Measurements from ENCODE around the gene HPN.
"Not testable (repeated sequence)": the region's sequence is repeated elsewhere in the genome, so short reads cannot be mapped to it uniquely, and the experiment has no call there.

HPN gene

DNA sequence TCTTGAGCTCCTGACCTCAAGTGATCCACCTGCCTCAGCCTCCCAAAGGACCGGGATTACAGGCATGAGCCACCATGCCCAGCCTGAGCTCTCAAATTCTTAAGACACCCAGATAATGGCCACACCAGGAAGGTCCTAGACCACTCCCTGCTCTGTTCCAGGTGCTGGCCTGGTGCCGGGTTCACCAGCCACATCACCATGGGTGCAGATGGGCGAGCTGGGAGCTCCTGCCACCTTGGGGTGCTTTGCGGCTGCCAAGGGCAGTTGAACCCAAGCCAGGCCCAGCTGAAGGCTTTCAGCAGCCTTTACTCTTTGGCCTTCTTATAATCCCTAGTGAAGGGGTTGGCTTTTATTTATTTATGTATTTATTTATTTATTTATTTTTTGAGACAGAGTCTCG lies 4.9 kb downstream of the HPN start:
- TF ChIP-seq EZH2phosphoT487 (IDR thresholded peaks at IDR 0.05; ENCODE audit: borderline replicate concordance, low read length) = no peak
- TF ChIP-seq, protein P1, sequence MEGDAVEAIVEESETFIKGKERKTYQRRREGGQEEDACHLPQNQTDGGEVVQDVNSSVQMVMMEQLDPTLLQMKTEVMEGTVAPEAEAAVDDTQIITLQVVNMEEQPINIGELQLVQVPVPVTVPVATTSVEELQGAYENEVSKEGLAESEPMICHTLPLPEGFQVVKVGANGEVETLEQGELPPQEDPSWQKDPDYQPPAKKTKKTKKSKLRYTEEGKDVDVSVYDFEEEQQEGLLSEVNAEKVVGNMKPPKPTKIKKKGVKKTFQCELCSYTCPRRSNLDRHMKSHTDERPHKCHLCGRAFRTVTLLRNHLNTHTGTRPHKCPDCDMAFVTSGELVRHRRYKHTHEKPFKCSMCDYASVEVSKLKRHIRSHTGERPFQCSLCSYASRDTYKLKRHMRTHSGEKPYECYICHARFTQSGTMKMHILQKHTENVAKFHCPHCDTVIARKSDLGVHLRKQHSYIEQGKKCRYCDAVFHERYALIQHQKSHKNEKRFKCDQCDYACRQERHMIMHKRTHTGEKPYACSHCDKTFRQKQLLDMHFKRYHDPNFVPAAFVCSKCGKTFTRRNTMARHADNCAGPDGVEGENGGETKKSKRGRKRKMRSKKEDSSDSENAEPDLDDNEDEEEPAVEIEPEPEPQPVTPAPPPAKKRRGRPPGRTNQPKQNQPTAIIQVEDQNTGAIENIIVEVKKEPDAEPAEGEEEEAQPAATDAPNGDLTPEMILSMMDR (IDR thresholded peaks at IDR 0.05; ENCODE audit: low read depth, low read length, poor library complexity, severe bottlenecking) = no peak
- H4K20me1 ChIP-seq (ENCODE audit: control insufficient read depth, insufficient read depth, low read depth, low read length) = no peaks in the 10 kb centered on the region
- no peaks in the 10 kb centered on the region for H3K79me2 ChIP-seq (ENCODE audit: control insufficient read depth, low read length)
- no peak overlapping the region for H3K4me2 ChIP-seq (ENCODE audit: low read length)
- H3K27ac ChIP-seq (ENCODE audit: low read depth, low read length) = no peak overlapping the region
- no peaks in the 10 kb centered on the region for H3K9me2 ChIP-seq (replicated peaks; ENCODE audit: control insufficient read depth, low read length)
- H3K4me3 ChIP-seq (ENCODE audit: low read length) = no peak overlapping the region
- H3K4me1 ChIP-seq (ENCODE audit: control insufficient read depth, low read length) = peaks cover 8% of the 10 kb centered on the region
- peaks cover 11% of the 10 kb centered on the region for H3K27me3 ChIP-seq (ENCODE audit: control insufficient read depth, low read length)
- no peaks in the 10 kb centered on the region for H3K36me3 ChIP-seq (ENCODE audit: control insufficient read depth, low read length)
- no peaks in the 10 kb centered on the region for H3F3A ChIP-seq (ENCODE audit: control insufficient read depth, insufficient read depth)
- no peaks in the 10 kb centered on the region for H3K9me3 ChIP-seq (ENCODE audit: control insufficient read depth, insufficient read depth, low read length)

DNA sequence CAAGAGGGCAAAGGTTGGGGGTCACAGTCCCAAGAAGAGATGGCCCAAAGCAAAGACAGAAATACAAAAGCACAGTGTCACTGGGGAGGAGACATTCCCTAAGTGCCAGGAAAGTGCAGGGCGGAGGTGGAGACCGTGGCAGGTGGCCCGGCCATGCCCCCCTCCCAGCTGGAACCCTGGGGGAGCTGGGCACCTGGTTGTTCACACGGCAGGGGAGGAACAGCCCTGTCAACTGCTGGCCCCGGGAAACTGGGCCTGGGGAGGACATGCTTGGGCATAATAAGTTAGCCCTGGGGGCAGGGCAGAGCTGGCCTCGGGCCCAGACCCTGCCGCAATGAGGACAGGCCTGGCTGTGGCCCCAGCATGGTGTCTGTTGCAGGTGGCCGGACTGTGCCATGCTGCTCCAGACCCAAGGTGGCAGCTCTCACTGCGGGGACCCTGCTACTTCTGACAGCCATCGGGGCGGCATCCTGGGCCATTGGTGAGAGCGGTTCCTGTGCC lies 7.4 kb downstream of the HPN start:
- no peak overlapping the region for H3K27ac ChIP-seq (ENCODE audit: low read depth, low read length)
- no peak overlapping the region for H3K4me3 ChIP-seq (ENCODE audit: low read length)
- no peaks in the 10 kb centered on the region for H3K36me3 ChIP-seq (ENCODE audit: control insufficient read depth, low read length)
- H3K4me1 ChIP-seq (ENCODE audit: control insufficient read depth, low read length) = peaks cover 8% of the 10 kb centered on the region
- no peak for TF ChIP-seq EZH2phosphoT487 (IDR thresholded peaks at IDR 0.05; ENCODE audit: borderline replicate concordance, low read length)
- TF ChIP-seq, protein P1 (IDR thresholded peaks at IDR 0.05; ENCODE audit: low read depth, low read length, poor library complexity, severe bottlenecking) = no peak
- H3K4me2 ChIP-seq (ENCODE audit: low read length) = no peak overlapping the region
- H3K9me3 ChIP-seq (ENCODE audit: control insufficient read depth, insufficient read depth, low read length) = no peaks in the 10 kb centered on the region
- H4K20me1 ChIP-seq (ENCODE audit: control insufficient read depth, insufficient read depth, low read depth, low read length) = no peaks in the 10 kb centered on the region
- H3K27me3 ChIP-seq (ENCODE audit: control insufficient read depth, low read length) = 0 out of 2 replicates have a peak, but pooled peaks cover 2% of the 10 kb centered on the region
- H3F3A ChIP-seq (ENCODE audit: control insufficient read depth, insufficient read depth) = no peaks in the 10 kb centered on the region
- H3K79me2 ChIP-seq (ENCODE audit: control insufficient read depth, low read length) = no peaks in the 10 kb centered on the region
- no peaks in the 10 kb centered on the region for H3K9me2 ChIP-seq (replicated peaks; ENCODE audit: control insufficient read depth, low read length)

DNA sequence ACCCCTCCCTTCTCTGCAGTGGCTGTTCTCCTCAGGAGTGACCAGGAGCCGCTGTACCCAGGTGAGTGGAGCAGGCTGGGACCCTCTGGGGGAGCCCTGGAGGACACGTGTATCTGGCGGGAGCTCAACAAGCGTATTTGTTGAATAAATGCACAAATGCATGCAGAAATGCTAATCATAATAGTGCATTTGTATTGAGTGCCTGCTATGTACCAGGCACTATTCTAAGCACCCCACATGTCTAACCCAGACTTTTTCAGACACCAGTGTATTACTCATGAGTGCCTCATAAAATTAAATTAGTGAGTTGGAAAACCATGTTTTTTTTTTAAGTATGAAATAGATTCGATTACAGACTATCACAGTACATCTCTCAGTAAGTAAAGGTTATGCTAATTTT lies 7.9 kb downstream of the HPN start:
- Histone ChIP-seq H3K27ac (ENCODE audit: low read depth, low read length) (no peak overlapping the region), H3K79me2 (ENCODE audit: control insufficient read depth, low read length) (no peaks in the 10 kb centered on the region), H4K20me1 (ENCODE audit: control insufficient read depth, insufficient read depth, low read depth, low read length) (no peaks in the 10 kb centered on the region), H3K4me2 (ENCODE audit: low read length) (no peak overlapping the region), H3K9me3 (ENCODE audit: control insufficient read depth, insufficient read depth, low read length) (no peaks in the 10 kb centered on the region), H3K9me2 (replicated peaks; ENCODE audit: control insufficient read depth, low read length) (no peaks in the 10 kb centered on the region), H3K27me3 (ENCODE audit: control insufficient read depth, low read length) (0 out of 2 replicates have a peak, but pooled peaks cover 2% of the 10 kb centered on the region), H3F3A (ENCODE audit: control insufficient read depth, insufficient read depth) (no peaks in the 10 kb centered on the region), H3K4me1 (ENCODE audit: control insufficient read depth, low read length) (peaks cover 8% of the 10 kb centered on the region), H3K36me3 (ENCODE audit: control insufficient read depth, low read length) (no peaks in the 10 kb centered on the region), H3K4me3 (ENCODE audit: low read length) (no peak overlapping the region)
- TF ChIP-seq, protein P1 (IDR thresholded peaks at IDR 0.05; ENCODE audit: low read depth, low read length, poor library complexity, severe bottlenecking) = no peak
- TF ChIP-seq EZH2phosphoT487 (IDR thresholded peaks at IDR 0.05; ENCODE audit: borderline replicate concordance, low read length) = no peak

DNA sequence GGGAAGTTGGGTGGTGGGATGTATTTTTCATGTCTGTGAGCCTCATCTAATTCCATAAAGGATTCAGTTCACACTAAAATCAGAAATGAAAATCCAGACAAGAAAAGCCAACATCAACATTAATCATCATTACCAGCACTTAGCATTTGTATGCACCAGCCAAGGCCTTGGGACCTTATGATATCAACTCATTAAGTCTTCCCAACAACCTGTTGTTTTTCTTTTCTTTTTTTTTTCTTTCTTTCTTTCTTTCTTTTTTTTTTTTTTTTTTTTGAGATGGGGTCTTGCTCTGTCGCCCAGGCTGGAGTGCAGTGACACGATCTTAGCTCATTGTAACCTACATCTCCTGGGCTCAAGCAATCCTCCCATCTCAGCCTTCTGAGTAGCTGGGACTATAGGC lies 9.1 kb downstream of the HPN start:
- not testable (repeated sequence) for H3K9me2 ChIP-seq (replicated peaks; ENCODE audit: control insufficient read depth, low read length); H3K4me2 ChIP-seq (ENCODE audit: low read length); H3F3A ChIP-seq (ENCODE audit: control insufficient read depth, insufficient read depth); H3K4me3 ChIP-seq (ENCODE audit: low read length); H3K27me3 ChIP-seq (ENCODE audit: control insufficient read depth, low read length); H3K79me2 ChIP-seq (ENCODE audit: control insufficient read depth, low read length); H3K9me3 ChIP-seq (ENCODE audit: control insufficient read depth, insufficient read depth, low read length); H3K27ac ChIP-seq (ENCODE audit: low read depth, low read length); H3K36me3 ChIP-seq (ENCODE audit: control insufficient read depth, low read length); H3K4me1 ChIP-seq (ENCODE audit: control insufficient read depth, low read length); H4K20me1 ChIP-seq (ENCODE audit: control insufficient read depth, insufficient read depth, low read depth, low read length)

DNA sequence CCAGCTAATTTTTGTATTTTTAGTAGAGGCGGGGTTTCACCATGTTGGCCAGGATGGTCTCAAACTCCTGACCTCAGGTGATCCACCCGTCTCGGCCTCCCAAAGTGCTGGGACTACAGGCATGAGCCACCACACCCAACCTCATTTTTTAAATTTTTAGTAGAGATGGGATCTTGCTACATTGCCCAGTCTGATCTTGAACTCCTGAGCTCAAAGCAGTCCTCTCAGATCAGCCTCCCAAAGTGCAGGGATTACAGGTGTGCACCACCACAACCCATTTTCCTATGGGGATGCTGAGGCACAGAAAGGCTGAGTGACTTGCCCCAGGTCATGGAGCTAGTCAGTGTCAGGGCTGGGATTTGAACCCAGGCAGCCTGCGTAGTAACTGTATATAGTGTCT lies 9.7 kb downstream of the HPN start:
- peaks cover 14% of the 10 kb centered on the region for H3K27me3 ChIP-seq (ENCODE audit: control insufficient read depth, low read length)
- not testable (repeated sequence) for H3K79me2 ChIP-seq (ENCODE audit: control insufficient read depth, low read length)

More for the DNA sequence above, 9.7 kb downstream of the HPN start:
- not testable (repeated sequence) for H3K4me3 ChIP-seq (ENCODE audit: low read length); H3F3A ChIP-seq (ENCODE audit: control insufficient read depth, insufficient read depth); H3K36me3 ChIP-seq (ENCODE audit: control insufficient read depth, low read length); H3K4me1 ChIP-seq (ENCODE audit: control insufficient read depth, low read length); H4K20me1 ChIP-seq (ENCODE audit: control insufficient read depth, insufficient read depth, low read depth, low read length); H3K27ac ChIP-seq (ENCODE audit: low read depth, low read length); H3K9me2 ChIP-seq (replicated peaks; ENCODE audit: control insufficient read depth, low read length); H3K4me2 ChIP-seq (ENCODE audit: low read length); H3K9me3 ChIP-seq (ENCODE audit: control insufficient read depth, insufficient read depth, low read length)

Measured in DOHH2 (cell line).